HEK293 (cell line): Measurements from ENCODE around the gene SNAPC2.

Experiments used
- CTCF ChIA-PET: fragments of 350-600 bp; formaldehyde crosslinking; extraction: SDS; loops from one replicate; lab custom pipeline; 2021; ENCODE audit warnings: antibody characterized with exemption; lab: Yijun Ruan, JAX
- POLR2A ChIA-PET: fragments of 300-600 bp; formaldehyde crosslinking; extraction: SDS; loops from one replicate; lab custom pipeline; 2020; ENCODE audit warnings: antibody characterized with exemption, inconsistent platforms; lab: Yijun Ruan, JAX
- H3K27ac ChIP-seq: fragments of 200-500 bp; sonication (Bioruptor generic); 2 replicates; pipeline ENCODE4 v1.5.1; 2014; ENCODE audit warnings: low read depth, low read length, control low read depth, inconsistent platforms; ENCODE audit errors: extremely low read depth
- H3K36me3 ChIP-seq, 2 experiments: fragments of 200-500 bp in 1 of 2; sonication (Bioruptor generic) in 1 of 2; 1 replicate in 1 of 2; 2 replicates in 1 of 2; pipeline ENCODE4 v1.5.1; 2014 to 2017; ENCODE audit warnings: inconsistent platforms in 2 of 2, low read length in 2 of 2; ENCODE audit not compliant: control insufficient read depth in 2 of 2, insufficient read depth in 1 of 2
- H3K4me1 ChIP-seq: fragments of 200-500 bp; sonication (Bioruptor generic); 2 replicates; pipeline ENCODE4 v1.5.1; 2014; ENCODE audit warnings: mild to moderate bottlenecking, low read length, inconsistent platforms; ENCODE audit not compliant: control insufficient read depth, insufficient read depth
- H3K4me3 ChIP-seq: 2 replicates; pipeline ENCODE4 v1.5.1; 2011; ENCODE audit warnings: low read depth, mild to moderate bottlenecking, control low read depth, low read length, moderate library complexity
- H3K9me3 ChIP-seq: fragments of 200-500 bp; sonication (Bioruptor generic); 2 replicates; pipeline ENCODE4 v1.5.1; 2014; ENCODE audit warnings: low read depth, low read length, inconsistent platforms; ENCODE audit not compliant: control insufficient read depth, insufficient read depth
- GLI4 ChIP-seq: fragments of 450-650 bp; formaldehyde crosslinking; IDR thresholded peaks from 2 replicates; pipeline ENCODE4 v1.5.1; 2016; ENCODE audit warnings: missing biosample characterization, missing genetic modification characterization
- GLIS1 ChIP-seq: fragments of 450-650 bp; formaldehyde crosslinking; IDR thresholded peaks from 2 replicates; pipeline ENCODE4 v1.5.1; 2016; ENCODE audit warnings: missing biosample characterization, missing genetic modification characterization
- GLIS2 ChIP-seq: fragments of 450-650 bp; formaldehyde crosslinking; IDR thresholded peaks from 2 replicates; pipeline ENCODE4 v1.5.1; 2016; ENCODE audit warnings: missing biosample characterization, missing genetic modification characterization
- HOXA7 ChIP-seq: sonication (generic); formaldehyde crosslinking; IDR thresholded peaks from 2 replicates; pipeline ENCODE4 v1.8.1; 2022; ENCODE audit warnings: missing genetic modification reagents, borderline replicate concordance
- KLF8 ChIP-seq: fragments of 450-650 bp; formaldehyde crosslinking; IDR thresholded peaks from 2 replicates; pipeline ENCODE4 v1.5.1; 2016; ENCODE audit warnings: missing biosample characterization, missing genetic modification characterization
- MEIS1 ChIP-seq: sonication (generic); formaldehyde crosslinking; IDR thresholded peaks from 2 replicates; pipeline ENCODE4 v1.8.1; 2022; ENCODE audit warnings: missing genetic modification reagents, mild to moderate bottlenecking, borderline replicate concordance
- MZF1 ChIP-seq: fragments of 450-650 bp; formaldehyde crosslinking; IDR thresholded peaks from 2 replicates; pipeline ENCODE4 v1.5.1; 2017; ENCODE audit warnings: missing biosample characterization, missing genetic modification characterization, borderline replicate concordance
- OSR2 ChIP-seq: fragments of 450-650 bp; formaldehyde crosslinking; IDR thresholded peaks from 2 replicates; pipeline ENCODE4 v1.5.1; 2016; ENCODE audit warnings: missing biosample characterization, missing genetic modification characterization
- PRDM2 ChIP-seq: fragments of 450-650 bp; formaldehyde crosslinking; IDR thresholded peaks from 2 replicates; pipeline ENCODE4 v1.5.1; 2016; ENCODE audit warnings: missing biosample characterization, missing genetic modification characterization, borderline replicate concordance
- SP3 ChIP-seq: fragments of 450-650 bp; formaldehyde crosslinking; IDR thresholded peaks from 2 replicates; pipeline ENCODE4 v1.5.1; 2016; ENCODE audit warnings: missing biosample characterization, missing genetic modification characterization
- SP7 ChIP-seq: fragments of 450-650 bp; formaldehyde crosslinking; IDR thresholded peaks from 2 replicates; pipeline ENCODE4 v1.5.1; 2016; ENCODE audit warnings: missing biosample characterization, missing genetic modification characterization
- ZBTB7A ChIP-seq: fragments of 450-650 bp; formaldehyde crosslinking; IDR thresholded peaks from 2 replicates; pipeline ENCODE4 v1.5.1; 2016; ENCODE audit warnings: low read depth, missing biosample characterization, missing genetic modification characterization
- ZEB2 ChIP-seq: fragments of 450-650 bp; formaldehyde crosslinking; IDR thresholded peaks from 2 replicates; pipeline ENCODE4 v1.5.1; 2016; ENCODE audit warnings: missing biosample characterization, missing genetic modification characterization
- ZIC2 ChIP-seq: fragments of 450-650 bp; formaldehyde crosslinking; IDR thresholded peaks from 2 replicates; pipeline ENCODE4 v1.5.1; 2016; ENCODE audit warnings: missing biosample characterization, missing genetic modification characterization
- ZNF146 ChIP-seq: fragments of 450-650 bp; formaldehyde crosslinking; IDR thresholded peaks from 2 replicates; pipeline ENCODE4 v1.5.1; 2016; ENCODE audit warnings: missing biosample characterization, missing genetic modification characterization
- ZNF202 ChIP-seq: fragments of 450-650 bp; formaldehyde crosslinking; IDR thresholded peaks from 2 replicates; pipeline ENCODE4 v1.5.1; 2016; ENCODE audit warnings: missing biosample characterization, missing genetic modification characterization, borderline replicate concordance
- ZNF214 ChIP-seq: fragments of 450-650 bp; formaldehyde crosslinking; IDR thresholded peaks from 2 replicates; pipeline ENCODE4 v1.5.1; 2017; ENCODE audit warnings: missing biosample characterization, mild to moderate bottlenecking, missing genetic modification characterization, borderline replicate concordance
- ZNF248 ChIP-seq: fragments of 450-650 bp; formaldehyde crosslinking; IDR thresholded peaks from 2 replicates; pipeline ENCODE4 v1.5.1; 2017; ENCODE audit warnings: missing biosample characterization, missing genetic modification characterization
- ZNF423 ChIP-seq: fragments of 450-650 bp; formaldehyde crosslinking; IDR thresholded peaks from 2 replicates; pipeline ENCODE4 v1.5.1; 2016; ENCODE audit warnings: missing biosample characterization, missing genetic modification characterization
- ZNF514 ChIP-seq: fragments of 450-650 bp; formaldehyde crosslinking; IDR thresholded peaks from 2 replicates; pipeline ENCODE4 v1.5.1; 2016; ENCODE audit warnings: missing biosample characterization, missing genetic modification characterization
- ZNF548 ChIP-seq: fragments of 450-650 bp; formaldehyde crosslinking; IDR thresholded peaks from 2 replicates; pipeline ENCODE4 v1.5.1; 2016; ENCODE audit warnings: missing biosample characterization, missing genetic modification characterization
- ZNF549 ChIP-seq: fragments of 450-650 bp; IDR thresholded peaks from 2 replicates; pipeline ENCODE4 v1.5.1; 2018; ENCODE audit warnings: missing biosample characterization, missing genetic modification characterization, mild to moderate bottlenecking, inconsistent platforms, moderate library complexity
- ZNF558 ChIP-seq: fragments of 450-650 bp; formaldehyde crosslinking; IDR thresholded peaks from 2 replicates; pipeline ENCODE4 v1.5.1; 2016; ENCODE audit warnings: missing biosample characterization, missing genetic modification characterization
- ZNF580 ChIP-seq: fragments of 450-650 bp; formaldehyde crosslinking; IDR thresholded peaks from 2 replicates; pipeline ENCODE4 v1.5.1; 2016; ENCODE audit warnings: missing biosample characterization, missing genetic modification characterization
- ZNF596 ChIP-seq: fragments of 450-650 bp; IDR thresholded peaks from 2 replicates; pipeline ENCODE4 v1.5.0; 2018; ENCODE audit warnings: missing biosample characterization, mild to moderate bottlenecking, missing genetic modification characterization, moderate library complexity
- ZNF621 ChIP-seq: fragments of 450-650 bp; formaldehyde crosslinking; IDR thresholded peaks from 2 replicates; pipeline ENCODE4 v1.5.1; 2017; ENCODE audit warnings: missing biosample characterization, missing genetic modification characterization
- ZNF654 ChIP-seq: fragments of 450-650 bp; formaldehyde crosslinking; IDR thresholded peaks from 2 replicates; pipeline ENCODE4 v1.5.1; 2016; ENCODE audit warnings: low read depth, missing biosample characterization, missing genetic modification characterization
- ZNF658 ChIP-seq: fragments of 450-650 bp; formaldehyde crosslinking; IDR thresholded peaks from 2 replicates; pipeline ENCODE4; 2016; ENCODE audit warnings: missing biosample characterization, missing genetic modification characterization
- ZNF707 ChIP-seq: fragments of 450-650 bp; formaldehyde crosslinking; IDR thresholded peaks from 2 replicates; pipeline ENCODE4 v1.5.1; 2016; ENCODE audit warnings: missing biosample characterization, missing genetic modification characterization
- ZNF843 ChIP-seq: fragments of 450-650 bp; formaldehyde crosslinking; IDR thresholded peaks from 2 replicates; pipeline ENCODE4 v1.5.1; 2016; ENCODE audit warnings: missing biosample characterization, missing genetic modification characterization
- ZSCAN5A ChIP-seq: fragments of 450-650 bp; formaldehyde crosslinking; IDR thresholded peaks from 2 replicates; pipeline ENCODE4 v1.5.1; 2016; ENCODE audit warnings: missing biosample characterization, missing genetic modification characterization

SNAPC2 gene

GRCh38 chr19:7908742-7909461, 11.2 kb upstream of the SNAPC2 start:
- no peaks in the 10 kb centered on the region for H3K9me3 ChIP-seq
- no peak overlapping the region for H3K4me3 ChIP-seq
- no peak overlapping the region for H3K27ac ChIP-seq
- H3K4me1 ChIP-seq: peaks cover 5% of the 10 kb centered on the region; the same call in 1 of the 2 replicates
- no peak for TF ChIP-seq ZNF146
- no peak for TF ChIP-seq ZSCAN5A (tag by site-specific recombination)
- no peak for TF ChIP-seq SP7 (tag by site-specific recombination)
- no peak for TF ChIP-seq ZNF549 (tag by site-specific recombination)
- no peak for TF ChIP-seq GLI4 (tag by site-specific recombination)
- peak; percentile 39; the same call in 1 of the 2 replicates for TF ChIP-seq ZNF423
- TF ChIP-seq ZNF658 (tag by site-specific recombination): no peak
- TF ChIP-seq ZNF558 (tag by site-specific recombination): no peak
- TF ChIP-seq ZBTB7A (tag by site-specific recombination): no peak
- no peak for TF ChIP-seq SP3 (tag by site-specific recombination)
- no peak for TF ChIP-seq PRDM2 (tag by site-specific recombination)
- TF ChIP-seq ZNF654 (tag by site-specific recombination): no peak
- no peak for TF ChIP-seq ZEB2
- no peak for TF ChIP-seq ZNF248 (tag by site-specific recombination)
- no peak for TF ChIP-seq ZNF548
- TF ChIP-seq ZNF214 (tag by site-specific recombination): no peak
- TF ChIP-seq ZIC2 (tag by site-specific recombination): peak; percentile 58; the same call in 1 of the 2 replicates
- no peak for TF ChIP-seq ZNF580
- TF ChIP-seq ZNF514: no peak
- no peak for TF ChIP-seq OSR2
- no peak for TF ChIP-seq ZNF843
- no peak for TF ChIP-seq KLF8
- TF ChIP-seq ZNF707: no peak
- no peak for TF ChIP-seq MEIS1 (CRISPR knock-in tag)
- TF ChIP-seq MZF1: no peak
- no peak for TF ChIP-seq ZNF596
- no peak for TF ChIP-seq HOXA7 (CRISPR knock-in tag)
- TF ChIP-seq ZNF621: no peak
- no peak for TF ChIP-seq ZNF202 (tag by site-specific recombination)
- peak; percentile 54 for TF ChIP-seq GLIS2 (tag by site-specific recombination)
- peak; percentile 83 for TF ChIP-seq GLIS1 (tag by site-specific recombination)
- ChIA-PET CTCF (interaction anchor here (0.6 to 1.7 kb wide), 5 partner anchors 9 to 731 kb away, joined by 3 to 6 read pairs (median 3); no protein-coding TSS in a partner anchor), POLR2A (interaction anchor here (0.6 to 2.7 kb wide), 3 partner anchors 9 to 17 kb away, joined by 3 to 16 read pairs (median 9); partner anchors contain the start of gene SNAPC2)
- H3K36me3 ChIP-seq: peaks cover 0 to 45% of the 10 kb centered on the region in 2 experiments; a peak in 2 of 3 replicates
